UCSD-AML1 (cell line): ENCODE results near the gene RNF212B.

ENCODE experiments used
- DNase-seq: peaks from one replicate; lab custom pipeline; 2025; ENCODE audit not compliant: unreplicated experiment; lab: John Stamatoyannopoulos, UW

The RNF212B gene

DNA sequence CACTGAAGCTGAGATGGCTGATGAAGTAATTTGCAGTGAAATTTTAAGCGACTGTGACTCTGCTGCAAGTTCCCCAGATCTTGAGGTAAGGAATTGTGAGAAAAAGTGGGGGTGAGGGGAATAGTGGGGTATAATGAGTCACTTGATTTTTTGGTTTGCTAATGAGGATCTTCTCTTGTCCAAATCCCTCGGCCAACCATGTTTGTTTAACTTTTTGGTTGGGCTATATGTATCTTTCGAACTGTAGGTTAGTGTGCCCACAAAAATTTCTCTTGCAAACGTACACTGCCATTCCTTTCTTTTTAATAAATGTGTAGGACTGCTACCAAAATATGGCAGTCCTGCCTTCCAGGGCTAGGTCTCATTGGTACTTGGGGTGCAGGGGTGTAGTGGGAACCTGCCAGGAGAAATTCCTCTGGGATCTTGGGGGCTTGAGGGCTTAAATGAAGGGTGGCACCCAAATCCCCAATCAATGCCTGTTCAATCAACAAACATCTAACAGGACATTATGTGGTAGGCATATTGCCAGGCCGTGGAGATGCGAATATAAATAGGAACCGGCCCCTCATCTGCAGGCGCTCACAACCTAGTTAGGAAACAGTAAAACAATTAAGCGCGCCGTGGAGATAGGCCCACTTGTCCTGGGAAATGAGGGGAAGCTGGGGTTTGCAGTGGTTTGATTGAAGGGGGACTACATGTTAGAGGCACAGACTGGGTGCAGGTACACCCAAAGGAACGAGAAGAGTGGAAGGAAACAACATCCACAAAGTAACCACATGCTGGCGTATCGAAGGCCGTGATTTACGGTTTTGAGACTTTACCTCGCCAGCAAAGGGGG is 82.2 kb downstream of the RNF212B start:
- no peak for DNase-seq

DNA sequence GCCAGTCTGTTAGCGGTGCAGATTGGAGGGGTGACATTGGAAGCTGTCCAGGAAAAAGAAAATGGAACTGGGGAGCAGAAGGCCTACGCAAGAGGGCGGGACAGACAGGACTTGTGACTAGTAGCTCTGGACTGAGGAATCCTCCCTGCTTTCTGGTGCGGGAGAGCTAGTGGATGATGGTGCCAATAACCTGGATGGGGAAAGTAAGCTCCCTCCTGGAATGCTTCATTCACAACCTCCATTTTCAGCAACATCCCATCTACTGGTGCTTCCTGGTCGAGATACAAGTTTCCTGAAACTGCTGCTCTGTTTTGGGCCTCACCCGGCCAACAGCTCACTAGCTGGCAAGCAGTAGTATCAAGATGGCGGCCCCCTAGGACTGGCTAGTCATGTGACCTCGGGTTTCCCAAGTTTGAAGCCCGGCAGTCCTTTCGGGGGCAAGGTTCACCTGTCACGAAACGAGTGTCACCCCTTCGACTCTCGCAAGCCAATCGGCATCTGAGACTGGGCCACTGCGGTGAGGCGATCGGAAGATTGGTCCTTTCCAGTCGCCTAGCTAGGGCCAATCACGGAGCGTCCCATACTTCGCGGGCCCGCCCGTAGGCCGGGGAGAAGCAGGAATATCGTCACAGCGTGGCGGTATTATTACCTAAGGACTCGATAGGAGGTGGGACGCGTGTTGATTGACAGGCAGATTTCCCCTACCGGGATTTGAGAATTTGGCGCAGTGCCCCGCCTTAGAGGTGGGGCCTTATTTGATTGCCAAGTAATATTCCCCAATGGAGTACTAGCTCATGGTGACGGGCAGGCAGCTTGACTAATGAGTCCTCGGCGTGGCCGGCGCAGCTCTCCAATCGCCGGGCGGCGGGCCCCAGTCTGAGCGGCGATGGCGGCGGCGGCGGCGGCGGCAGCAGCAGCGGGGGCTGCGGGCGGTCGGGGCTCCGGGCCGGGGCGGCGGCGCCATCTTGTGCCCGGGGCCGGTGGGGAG is 83.1 kb downstream of the RNF212B start, which contains the start of gene PABPN1:
Gene PABPN1 (plus strand): TSS at position 874 of the 988 bp plus-strand sequence. CDS start 13 bp downstream, at position 887.
- DNase-seq, result peak; percentile 100

DNA sequence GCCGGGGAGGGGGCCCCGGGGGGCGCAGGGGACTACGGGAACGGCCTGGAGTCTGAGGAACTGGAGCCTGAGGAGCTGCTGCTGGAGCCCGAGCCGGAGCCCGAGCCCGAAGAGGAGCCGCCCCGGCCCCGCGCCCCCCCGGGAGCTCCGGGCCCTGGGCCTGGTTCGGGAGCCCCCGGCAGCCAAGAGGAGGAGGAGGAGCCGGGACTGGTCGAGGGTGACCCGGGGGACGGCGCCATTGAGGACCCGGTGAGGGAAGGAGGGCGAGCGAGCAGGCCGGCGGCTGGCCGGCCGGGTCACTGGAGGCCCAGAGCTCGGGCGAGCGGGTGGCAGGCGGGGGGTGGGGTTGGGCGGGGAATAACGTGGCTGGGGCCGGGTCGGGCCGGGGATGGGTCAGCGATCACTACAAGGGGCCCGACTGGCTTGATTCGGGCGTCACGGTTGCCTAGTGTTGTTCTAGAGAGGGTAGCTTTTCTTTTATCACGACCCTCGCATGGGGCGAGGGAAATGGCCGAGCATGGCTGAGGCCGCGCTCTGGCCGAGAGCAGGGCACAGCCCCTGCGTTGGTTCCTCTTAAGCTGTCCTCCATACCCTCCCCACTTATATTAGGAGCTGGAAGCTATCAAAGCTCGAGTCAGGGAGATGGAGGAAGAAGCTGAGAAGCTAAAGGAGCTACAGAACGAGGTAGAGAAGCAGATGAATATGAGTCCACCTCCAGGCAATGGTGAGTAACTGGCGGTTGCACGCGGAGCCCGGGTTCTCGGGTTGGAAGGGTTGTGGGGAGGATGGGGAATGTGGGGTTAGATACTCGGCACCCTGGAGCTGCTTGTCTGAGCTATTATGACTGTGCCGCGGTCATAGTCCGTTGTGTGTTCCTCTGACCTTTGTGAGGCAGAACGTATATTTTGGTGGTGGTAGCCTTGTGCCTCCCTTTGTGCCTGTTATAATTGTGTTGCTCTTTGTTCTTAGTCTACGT is 84.1 kb downstream of the RNF212B start:
- peak; percentile 65 for DNase-seq
